ENCODE measurements around the gene EPPIN.

The EPPIN gene

DNA sequence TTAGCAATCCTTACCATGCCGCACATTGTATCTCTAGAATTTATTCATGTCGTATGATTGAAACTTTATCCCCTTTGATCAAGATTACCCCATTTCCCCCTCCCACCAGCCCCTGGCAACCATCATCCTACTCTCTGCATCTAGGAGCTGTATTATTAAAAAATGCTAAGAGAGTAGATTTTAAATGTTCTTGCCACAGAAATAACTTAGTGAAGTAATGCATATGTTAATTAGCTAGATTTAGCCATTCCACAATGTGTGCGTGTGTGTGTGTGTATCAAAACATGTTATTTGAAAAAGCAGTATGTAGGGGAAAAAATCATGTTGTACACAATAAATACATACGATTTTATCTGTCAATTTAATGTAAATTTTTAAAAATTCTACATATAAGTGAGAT lies 19.9 kb downstream of the EPPIN start:
- Histone ChIP-seq H3K9me3 (ENCODE audit: insufficient read depth, low read depth, low read length) (no peaks in the 10 kb centered on the region), H3K4me1 (ENCODE audit: insufficient read depth, low read length) (no peaks in the 10 kb centered on the region), H3K27ac (ENCODE audit: low read length) (no peak overlapping the region), H3K9ac (ENCODE audit: low read depth, low read length) (no peak overlapping the region), H3K36me3 (ENCODE audit: insufficient read depth, low read depth, low read length) (no peaks in the 10 kb centered on the region), H3K4me3 (ENCODE audit: low read length) (no peak overlapping the region), H3K27me3 (ENCODE audit: insufficient read depth, low read length) (no peaks in the 10 kb centered on the region; the same call in 1 of the 2 replicates)

- Histone ChIP-seq H3K4me1 (ENCODE audit: insufficient read depth, low read length) (no peaks in the 10 kb centered on the region), H3K27me3 (ENCODE audit: insufficient read depth, low read length) (no peaks in the 10 kb centered on the region; the same call in 1 of the 2 replicates), H3K27ac (ENCODE audit: low read length) (no peak overlapping the region), H3K9me3 (ENCODE audit: insufficient read depth, low read depth, low read length) (no peaks in the 10 kb centered on the region), H3K9ac (ENCODE audit: low read depth, low read length) (no peak overlapping the region), H3K36me3 (ENCODE audit: insufficient read depth, low read depth, low read length) (no peaks in the 10 kb centered on the region), H3K4me3 (ENCODE audit: low read length) (no peak overlapping the region)
Observed at GRCh38 chr20:45523821-45524220, 23.4 kb downstream of the EPPIN start.

DNA sequence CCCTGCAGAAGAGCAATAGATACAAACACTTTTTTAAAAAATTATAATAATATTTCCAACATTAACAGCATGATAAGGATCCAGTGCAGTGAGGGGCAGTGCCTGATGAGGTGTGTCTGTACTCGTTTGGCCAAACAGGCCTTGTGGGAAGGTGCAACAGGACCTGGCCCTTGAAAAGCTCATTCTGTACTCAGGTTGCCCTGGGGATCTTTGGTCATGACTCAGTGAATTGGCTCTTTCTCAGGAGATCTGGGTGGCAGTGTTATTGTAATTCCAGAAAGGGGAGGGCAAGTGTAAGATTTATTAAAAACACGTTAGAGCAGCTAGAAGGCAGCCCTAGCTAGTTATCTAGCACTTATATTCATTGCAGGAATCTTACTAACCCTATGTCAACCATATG lies 28.9 kb downstream of the EPPIN start:
- Histone ChIP-seq H3K27me3 (ENCODE audit: insufficient read depth, low read length) (no peaks in the 10 kb centered on the region; the same call in 1 of the 2 replicates), H3K4me1 (ENCODE audit: insufficient read depth, low read length) (no peaks in the 10 kb centered on the region), H3K27ac (ENCODE audit: low read length) (no peak overlapping the region), H3K9me3 (ENCODE audit: insufficient read depth, low read depth, low read length) (no peaks in the 10 kb centered on the region), H3K9ac (ENCODE audit: low read depth, low read length) (no peak overlapping the region), H3K36me3 (ENCODE audit: insufficient read depth, low read depth, low read length) (no peaks in the 10 kb centered on the region), H3K4me3 (ENCODE audit: low read length) (no peak overlapping the region)

DNA sequence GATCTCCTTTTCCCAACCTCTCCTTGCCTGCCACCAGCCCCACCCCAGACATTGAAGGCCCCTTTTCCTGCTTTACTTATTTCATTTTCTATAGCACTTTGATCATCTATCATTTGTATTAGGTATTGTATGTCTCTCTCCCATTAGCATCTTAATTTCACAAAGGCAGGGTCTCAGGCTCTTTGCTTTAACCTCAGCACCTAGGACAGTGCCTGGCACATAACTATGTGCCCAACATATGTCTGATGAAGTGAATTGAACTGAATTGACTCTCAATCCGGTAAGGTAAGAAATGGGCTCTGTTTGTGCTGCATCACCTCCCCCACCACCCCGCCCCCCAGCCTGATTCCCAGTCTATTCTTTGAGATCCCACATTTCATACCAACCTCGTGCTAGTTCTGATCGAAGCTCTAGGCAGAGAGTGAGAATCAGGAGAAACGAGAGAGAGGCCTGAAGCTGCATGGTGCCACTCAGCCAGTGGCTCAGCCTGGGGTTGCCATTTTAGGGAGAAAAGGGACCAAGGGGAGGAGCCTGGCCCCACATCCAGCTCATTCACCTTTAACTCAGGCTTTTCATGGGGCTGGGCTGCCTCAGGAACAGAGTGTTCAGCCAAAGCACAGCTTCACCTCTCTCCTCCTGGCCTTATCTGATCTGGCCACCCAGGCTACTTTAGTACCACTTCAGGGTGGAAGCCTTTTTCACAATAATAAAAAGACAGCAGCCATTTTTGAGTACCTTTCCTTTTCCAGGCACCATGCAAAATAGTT lies 31.9 kb downstream of the EPPIN start, which contains the start of gene SPINT3:
TSS of gene SPINT3 (minus strand) at position 476 of the 767 bp plus-strand sequence. CDS start at position 462, 14 bp downstream.
- Histone ChIP-seq H3K27me3 (ENCODE audit: insufficient read depth, low read length) (peaks cover 12% of the 10 kb centered on the region; the same call in 1 of the 2 replicates), H3K4me3 (ENCODE audit: low read length) (no peak within 1 kb of the TSS), H3K9ac (ENCODE audit: low read depth, low read length) (no peak within 1 kb of the TSS), H3K9me3 (ENCODE audit: insufficient read depth, low read depth, low read length) (no peaks in the 10 kb centered on the region), H3K36me3 (ENCODE audit: insufficient read depth, low read depth, low read length) (no peaks in the 10 kb centered on the region), H3K4me1 (ENCODE audit: insufficient read depth, low read length) (no peaks in the 10 kb centered on the region), H3K27ac (ENCODE audit: low read length) (no peak within 1 kb of the TSS)

GRCh38 chr20:45510242-45510862 lies 36.8 kb downstream of the EPPIN start:
- no peak overlapping the region for H3K27ac ChIP-seq (ENCODE audit: low read length)

GRCh38 chr20:45509091-45509490 lies 38.1 kb downstream of the EPPIN start:
- no peak overlapping the region for H3K27ac ChIP-seq (ENCODE audit: low read length)
- no peaks in the 10 kb centered on the region for H3K4me1 ChIP-seq (ENCODE audit: insufficient read depth, low read length)
- H3K4me3 ChIP-seq (ENCODE audit: low read length) = no peak overlapping the region
- H3K27me3 ChIP-seq (ENCODE audit: insufficient read depth, low read length) = peaks cover 12% of the 10 kb centered on the region; the same call in 1 of the 2 replicates
- H3K9me3 ChIP-seq (ENCODE audit: insufficient read depth, low read depth, low read length) = no peaks in the 10 kb centered on the region
- no peak overlapping the region for H3K9ac ChIP-seq (ENCODE audit: low read depth, low read length)
- H3K36me3 ChIP-seq (ENCODE audit: insufficient read depth, low read depth, low read length) = no peaks in the 10 kb centered on the region

More at GRCh38 chr20:45510242-45510862, 36.8 kb downstream of the EPPIN start:
- Histone ChIP-seq H3K4me3 (ENCODE audit: low read length) (no peak overlapping the region), H3K27me3 (ENCODE audit: insufficient read depth, low read length) (peaks cover 12% of the 10 kb centered on the region; the same call in 1 of the 2 replicates), H3K9ac (ENCODE audit: low read depth, low read length) (no peak overlapping the region), H3K36me3 (ENCODE audit: insufficient read depth, low read depth, low read length) (no peaks in the 10 kb centered on the region), H3K4me1 (ENCODE audit: insufficient read depth, low read length) (no peaks in the 10 kb centered on the region), H3K9me3 (ENCODE audit: insufficient read depth, low read depth, low read length) (no peaks in the 10 kb centered on the region)

GRCh38 chr20:45508068-45508886 lies 38.9 kb downstream of the EPPIN start:
- Histone ChIP-seq H3K36me3 (ENCODE audit: insufficient read depth, low read depth, low read length) (no peaks in the 10 kb centered on the region), H3K4me1 (ENCODE audit: insufficient read depth, low read length) (no peaks in the 10 kb centered on the region), H3K27ac (ENCODE audit: low read length) (no peak overlapping the region), H3K9me3 (ENCODE audit: insufficient read depth, low read depth, low read length) (no peaks in the 10 kb centered on the region), H3K4me3 (ENCODE audit: low read length) (no peak overlapping the region), H3K27me3 (ENCODE audit: insufficient read depth, low read length) (peaks cover 12% of the 10 kb centered on the region; the same call in 1 of the 2 replicates), H3K9ac (ENCODE audit: low read depth, low read length) (no peak overlapping the region)

DNA sequence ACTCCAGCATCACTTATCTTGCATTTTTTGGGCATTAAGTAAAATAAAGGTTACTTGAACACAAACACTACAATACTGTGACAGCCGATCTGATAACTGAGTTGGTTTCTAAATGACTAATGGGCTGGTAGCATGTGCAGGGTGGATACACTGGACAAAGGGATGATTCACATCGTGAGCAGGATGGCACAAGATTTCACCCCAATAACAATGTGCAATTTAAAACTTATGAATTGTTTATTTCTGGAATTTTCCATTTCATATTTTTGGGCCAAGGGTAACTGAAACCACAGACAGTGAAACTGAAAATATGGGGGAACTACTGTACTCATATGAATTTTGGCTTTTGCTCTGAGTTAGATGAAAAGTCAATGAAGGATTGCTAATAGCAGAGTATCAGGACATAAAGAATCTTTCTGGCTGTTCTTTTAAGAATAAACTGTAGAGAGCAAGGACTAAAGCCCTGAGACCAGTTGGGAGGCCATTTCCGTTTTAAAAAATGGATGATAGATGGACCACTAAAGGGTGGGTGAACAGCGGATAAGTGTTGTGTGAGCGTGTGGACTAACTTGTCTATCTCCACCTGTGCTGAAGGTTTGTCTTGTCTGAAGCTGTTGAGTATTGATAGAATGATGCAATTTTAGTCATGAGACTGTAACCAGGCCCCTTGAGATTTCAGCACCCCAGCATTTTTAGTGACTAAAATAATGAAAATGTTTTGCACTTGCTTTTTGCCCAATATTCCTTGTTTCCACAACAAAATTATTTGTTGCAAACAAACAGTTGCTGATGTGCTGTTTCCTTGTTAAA lies 40.0 kb downstream of the EPPIN start:
- Histone ChIP-seq H3K27me3 (ENCODE audit: insufficient read depth, low read length) (peaks cover 8% of the 10 kb centered on the region; the same call in 1 of the 2 replicates), H3K4me1 (ENCODE audit: insufficient read depth, low read length) (no peaks in the 10 kb centered on the region), H3K27ac (ENCODE audit: low read length) (no peak overlapping the region), H3K9me3 (ENCODE audit: insufficient read depth, low read depth, low read length) (no peaks in the 10 kb centered on the region), H3K36me3 (ENCODE audit: insufficient read depth, low read depth, low read length) (no peaks in the 10 kb centered on the region), H3K9ac (ENCODE audit: low read depth, low read length) (no peak overlapping the region), H3K4me3 (ENCODE audit: low read length) (no peak overlapping the region)

DNA sequence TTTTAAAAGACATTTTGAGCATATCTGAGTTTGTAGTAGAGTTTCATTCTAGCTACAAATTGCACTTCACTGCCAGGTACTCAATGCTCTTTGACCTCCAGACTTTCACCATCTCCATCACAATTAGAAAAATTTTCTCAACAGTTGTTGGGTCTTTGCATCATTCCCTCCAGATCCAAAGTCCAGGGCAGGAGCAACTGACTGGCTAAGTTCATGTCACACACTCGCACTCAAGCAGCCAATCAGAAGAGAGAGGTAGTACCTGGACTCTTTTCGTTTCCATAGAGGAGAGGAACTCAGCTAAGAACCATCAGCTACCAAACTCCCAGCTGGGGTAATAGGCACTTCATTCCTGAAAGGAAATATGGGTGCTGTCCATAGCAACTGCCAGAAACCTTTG lies 40.8 kb downstream of the EPPIN start:
- H3K27ac ChIP-seq (ENCODE audit: low read length) = no peak overlapping the region
- H3K9me3 ChIP-seq (ENCODE audit: insufficient read depth, low read depth, low read length) = no peaks in the 10 kb centered on the region
- no peaks in the 10 kb centered on the region for H3K4me1 ChIP-seq (ENCODE audit: insufficient read depth, low read length)
- H3K4me3 ChIP-seq (ENCODE audit: low read length) = no peak overlapping the region
- peaks cover 8% of the 10 kb centered on the region; the same call in 1 of the 2 replicates for H3K27me3 ChIP-seq (ENCODE audit: insufficient read depth, low read length)
- no peak overlapping the region for H3K9ac ChIP-seq (ENCODE audit: low read depth, low read length)
- no peaks in the 10 kb centered on the region for H3K36me3 ChIP-seq (ENCODE audit: insufficient read depth, low read depth, low read length)

DNA sequence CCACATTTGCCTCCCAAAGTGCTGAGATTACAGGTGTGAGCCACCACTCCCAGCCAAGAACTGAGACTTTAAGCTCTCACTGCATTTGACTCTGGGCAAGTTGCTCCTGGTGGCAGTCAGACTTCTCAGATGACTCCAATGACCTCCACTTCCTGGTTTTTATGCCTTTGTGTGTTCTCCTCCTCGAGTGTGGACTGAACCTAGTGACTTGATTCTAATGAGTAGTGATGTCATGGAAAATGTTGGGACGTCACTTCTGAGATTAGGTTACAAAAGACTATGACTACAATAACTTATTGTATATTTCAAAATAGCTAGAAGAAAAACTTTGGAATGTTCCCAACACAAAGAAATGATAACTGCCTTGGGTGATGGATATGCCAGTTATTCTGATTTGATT lies 43.8 kb downstream of the EPPIN start:
- no peaks in the 10 kb centered on the region for H3K4me1 ChIP-seq (ENCODE audit: insufficient read depth, low read length)
- no peaks in the 10 kb centered on the region for H3K36me3 ChIP-seq (ENCODE audit: insufficient read depth, low read depth, low read length)
- no peak overlapping the region for H3K27ac ChIP-seq (ENCODE audit: low read length)
- no peak overlapping the region for H3K9ac ChIP-seq (ENCODE audit: low read depth, low read length)
- no peaks in the 10 kb centered on the region for H3K9me3 ChIP-seq (ENCODE audit: insufficient read depth, low read depth, low read length)
- no peak overlapping the region for H3K4me3 ChIP-seq (ENCODE audit: low read length)
- no peaks in the 10 kb centered on the region for H3K27me3 ChIP-seq (ENCODE audit: insufficient read depth, low read length)

DNA sequence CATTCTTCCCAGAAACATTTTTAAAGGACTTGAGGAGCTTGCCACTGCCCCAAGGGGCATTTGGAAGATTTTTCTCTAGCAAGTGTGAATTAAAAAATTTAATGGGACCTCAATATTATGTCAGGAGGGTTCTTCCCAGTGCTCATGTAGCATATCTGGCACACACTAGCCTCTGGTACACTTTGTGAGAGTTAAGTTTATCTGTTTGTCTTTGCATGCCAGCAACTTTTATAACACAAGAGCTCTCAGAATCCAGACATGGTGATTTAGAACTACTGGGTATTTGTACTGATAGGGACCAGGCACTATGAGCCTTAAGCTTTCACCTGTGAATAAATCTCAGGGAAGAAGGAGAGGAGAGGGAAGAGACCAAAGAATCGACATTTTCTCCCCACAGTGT lies 44.6 kb downstream of the EPPIN start:
- Histone ChIP-seq H3K27me3 (ENCODE audit: insufficient read depth, low read length) (no peaks in the 10 kb centered on the region), H3K4me1 (ENCODE audit: insufficient read depth, low read length) (no peaks in the 10 kb centered on the region), H3K9me3 (ENCODE audit: insufficient read depth, low read depth, low read length) (no peaks in the 10 kb centered on the region), H3K27ac (ENCODE audit: low read length) (no peak overlapping the region), H3K9ac (ENCODE audit: low read depth, low read length) (no peak overlapping the region), H3K4me3 (ENCODE audit: low read length) (no peak overlapping the region), H3K36me3 (ENCODE audit: insufficient read depth, low read depth, low read length) (no peaks in the 10 kb centered on the region)
